ENCODE measurements around the gene INPPL1.

The INPPL1 gene

GRCh38 chr11:72220696-72221363, 3.7 kb upstream of the INPPL1 start:
- no peak for DNase-seq

DNA sequence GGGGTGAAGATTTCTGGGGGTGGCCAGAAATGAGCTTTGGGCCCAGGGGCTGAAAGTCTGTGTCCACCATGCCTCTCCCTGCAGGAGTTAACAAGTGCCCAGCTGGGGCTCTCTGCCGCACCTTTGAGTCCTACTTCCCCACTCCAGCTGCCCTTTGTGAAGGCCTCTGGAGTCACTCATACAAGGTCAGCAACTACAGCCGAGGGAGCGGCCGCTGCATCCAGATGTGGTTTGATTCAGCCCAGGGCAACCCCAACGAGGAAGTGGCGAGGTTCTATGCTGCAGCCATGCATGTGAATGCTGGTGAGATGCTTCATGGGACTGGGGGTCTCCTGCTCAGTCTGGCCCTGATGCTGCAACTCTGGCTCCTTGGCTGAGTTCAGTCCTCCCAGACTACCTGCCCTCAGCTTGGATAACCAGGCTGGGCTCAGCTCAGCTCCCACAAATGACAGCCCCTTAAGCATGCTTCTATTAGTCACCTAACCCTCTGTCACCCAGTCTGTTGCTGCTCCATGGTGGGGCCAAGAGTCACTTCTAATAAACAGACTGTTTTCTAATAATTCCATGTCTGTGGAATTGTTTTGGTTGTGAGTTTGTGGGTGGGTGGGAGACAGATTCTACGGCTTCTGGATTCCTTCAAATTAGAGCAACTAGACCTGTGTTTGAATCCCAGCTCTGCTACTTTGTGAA, 3.0 kb upstream of the INPPL1 start:
- no peak for DNase-seq

DNA sequence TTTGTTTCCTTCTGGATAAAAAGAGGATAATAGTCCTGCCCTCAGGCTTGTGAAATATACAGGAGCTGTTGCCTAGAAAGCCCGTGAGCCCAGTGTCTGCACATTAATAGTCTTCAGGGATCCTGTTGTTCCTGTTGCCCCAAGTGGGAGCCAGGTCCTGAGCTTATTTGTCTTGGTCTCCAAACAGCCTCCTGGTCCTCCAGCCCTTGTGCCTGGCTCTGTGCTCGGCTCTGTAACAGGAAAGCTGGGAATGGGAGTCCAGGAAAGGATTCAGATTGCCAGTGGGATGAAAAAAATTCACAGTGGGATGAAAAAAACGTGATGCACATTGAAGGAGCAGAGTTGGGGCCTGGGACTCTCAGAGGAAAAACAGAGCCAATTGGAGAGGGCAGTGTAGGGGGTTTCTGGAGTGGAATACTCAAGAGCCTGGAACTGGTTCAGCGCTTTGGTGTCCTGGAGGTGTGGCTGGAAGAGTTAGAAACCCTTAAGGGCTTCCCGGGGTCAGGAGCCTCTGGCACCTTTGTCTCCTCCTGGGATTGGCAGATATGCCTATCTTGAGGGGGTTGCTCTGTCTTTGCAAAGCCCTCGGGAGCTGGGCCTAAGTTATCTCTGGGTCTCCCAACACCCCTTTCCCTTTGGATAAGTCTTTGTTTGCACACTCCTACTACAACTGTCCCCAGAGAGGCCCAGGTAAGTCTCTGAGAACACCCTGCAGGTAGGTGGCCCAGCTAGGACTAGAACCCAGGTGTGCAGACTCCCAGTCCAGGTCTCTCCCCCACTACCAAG, 2.3 kb upstream of the INPPL1 start:
- peak; percentile 52 for DNase-seq

DNA sequence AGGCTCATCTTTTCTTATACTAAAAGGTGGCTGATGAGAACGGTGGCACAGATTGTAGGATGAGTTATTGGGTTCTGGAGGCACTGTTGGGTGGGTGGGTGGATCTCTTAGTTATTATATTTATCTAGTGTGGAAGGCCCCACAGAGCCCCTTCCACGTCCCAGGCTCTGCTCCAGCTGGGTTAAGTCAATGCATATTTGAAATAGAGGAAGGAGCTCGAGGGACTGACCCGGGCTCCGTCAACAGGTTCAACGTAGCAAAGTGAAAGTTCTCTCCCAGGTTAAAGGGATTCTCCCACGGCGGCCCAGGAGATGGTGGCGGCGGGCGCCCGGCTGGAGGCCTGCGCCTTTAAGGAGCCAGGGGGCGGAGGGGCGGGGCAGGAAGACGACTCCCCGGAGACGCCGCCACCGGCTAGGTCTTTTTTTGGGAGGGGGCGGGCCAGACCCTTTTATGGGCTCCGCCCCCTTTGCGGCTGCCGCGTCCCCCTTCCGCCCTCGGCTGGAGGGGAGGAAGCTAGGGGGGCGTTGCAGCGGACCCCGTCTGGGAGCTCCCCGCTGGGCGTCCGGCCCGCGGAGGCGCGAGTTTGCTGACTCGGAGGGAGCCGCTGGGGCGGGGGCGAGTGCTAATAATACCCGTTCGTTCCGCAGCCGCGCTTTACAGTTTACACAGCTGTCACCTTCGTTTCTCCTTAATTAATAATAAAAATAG, 1.5 kb upstream of the INPPL1 start:
- peak; percentile 98 for DNase-seq

DNA sequence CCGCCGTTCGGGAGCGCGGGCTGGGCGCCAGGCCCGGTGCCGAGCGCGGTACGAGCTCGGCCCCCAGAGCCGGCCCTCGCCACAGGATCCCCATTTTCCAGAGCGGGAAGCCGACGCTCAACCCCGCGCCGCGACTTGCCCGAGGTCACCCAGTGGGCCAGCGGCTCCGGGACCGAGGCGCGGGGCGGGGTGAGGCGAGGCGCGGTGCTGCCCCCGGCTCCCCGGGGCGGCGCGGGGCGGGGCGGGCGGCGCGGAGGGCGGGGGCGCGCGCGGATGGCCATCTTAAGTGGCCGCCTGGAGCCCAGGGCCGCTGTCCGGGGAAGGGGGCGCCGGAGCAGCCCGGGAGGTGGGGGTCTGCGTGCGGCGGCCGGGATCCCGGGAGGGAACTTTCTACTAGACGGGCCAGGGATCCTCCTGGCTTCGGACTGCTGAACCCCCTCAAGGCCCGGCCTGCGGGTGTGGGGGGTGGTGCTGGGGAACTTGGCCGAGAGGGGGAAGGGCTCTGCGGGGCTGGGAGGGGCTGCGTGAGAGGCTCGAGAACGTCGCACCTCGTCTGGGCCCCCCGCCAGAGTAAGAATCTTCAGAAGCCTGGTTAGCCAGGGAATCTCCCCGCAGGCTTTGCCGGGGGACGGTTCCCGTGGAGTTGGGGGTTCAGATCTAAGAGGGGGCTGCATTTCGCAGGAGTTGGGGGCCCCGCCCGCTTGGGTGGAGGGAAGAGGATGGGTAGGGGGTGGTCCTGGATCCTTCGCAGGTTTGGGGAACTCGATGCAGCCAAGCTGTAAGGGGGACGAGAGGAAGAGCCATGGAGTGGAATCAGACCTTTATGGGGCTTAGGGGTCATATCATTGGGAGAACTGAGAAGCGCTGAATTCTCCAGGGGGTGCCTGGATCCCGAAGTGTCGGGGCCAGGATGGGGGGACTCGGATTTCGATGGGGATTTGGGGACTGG, 678 bp upstream of the INPPL1 start:
- peak; percentile 74 for DNase-seq

DNA sequence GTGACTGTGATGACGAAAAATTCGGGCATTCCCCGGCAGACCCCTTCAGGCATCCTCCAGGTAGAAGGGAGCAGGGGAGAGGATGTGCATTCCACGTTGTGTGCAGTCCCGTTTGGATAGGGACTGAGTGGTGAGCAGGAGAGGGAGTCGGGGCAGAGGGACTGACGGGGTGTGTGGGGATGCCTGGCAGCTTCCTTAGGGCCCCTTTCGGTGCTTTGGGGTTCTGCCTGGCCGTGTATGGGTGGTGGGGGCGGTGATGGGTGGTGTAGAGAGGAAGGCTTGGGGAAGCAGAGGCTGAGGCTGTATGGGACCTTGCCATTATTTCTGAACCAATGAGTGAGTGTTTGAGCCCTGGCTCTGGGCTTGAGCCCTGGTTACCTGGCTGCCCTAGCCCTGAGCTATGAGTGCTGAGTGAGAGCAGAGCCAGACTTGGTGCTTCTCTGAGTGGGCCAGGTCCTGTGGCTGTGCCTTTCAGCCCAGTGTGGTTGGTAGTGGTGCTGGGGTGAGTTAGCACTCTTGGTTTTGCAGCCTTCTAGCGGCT, 914 bp downstream of the INPPL1 start:
- no peak for DNase-seq

DNA sequence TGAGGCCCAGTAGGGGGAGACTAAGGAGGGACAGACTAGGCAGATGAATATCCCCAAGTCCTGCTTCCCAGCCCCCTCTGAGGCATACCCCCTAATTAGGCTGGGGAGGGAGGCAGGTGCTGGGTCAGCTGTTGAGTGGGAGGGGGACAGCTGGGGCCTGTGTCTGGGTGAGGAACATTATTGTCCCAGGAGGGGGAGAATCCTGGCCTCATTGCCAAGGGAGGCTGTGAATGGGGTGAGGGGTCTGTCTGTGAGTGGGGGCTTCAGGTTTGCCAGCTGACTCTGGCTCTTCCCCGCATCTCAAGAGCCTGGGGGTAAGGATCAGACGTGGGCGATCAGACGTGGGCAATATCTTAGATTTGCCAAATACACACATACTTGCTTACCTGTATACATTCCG, 2.1 kb downstream of the INPPL1 start:
- DNase-seq, result peak; percentile 76

DNA sequence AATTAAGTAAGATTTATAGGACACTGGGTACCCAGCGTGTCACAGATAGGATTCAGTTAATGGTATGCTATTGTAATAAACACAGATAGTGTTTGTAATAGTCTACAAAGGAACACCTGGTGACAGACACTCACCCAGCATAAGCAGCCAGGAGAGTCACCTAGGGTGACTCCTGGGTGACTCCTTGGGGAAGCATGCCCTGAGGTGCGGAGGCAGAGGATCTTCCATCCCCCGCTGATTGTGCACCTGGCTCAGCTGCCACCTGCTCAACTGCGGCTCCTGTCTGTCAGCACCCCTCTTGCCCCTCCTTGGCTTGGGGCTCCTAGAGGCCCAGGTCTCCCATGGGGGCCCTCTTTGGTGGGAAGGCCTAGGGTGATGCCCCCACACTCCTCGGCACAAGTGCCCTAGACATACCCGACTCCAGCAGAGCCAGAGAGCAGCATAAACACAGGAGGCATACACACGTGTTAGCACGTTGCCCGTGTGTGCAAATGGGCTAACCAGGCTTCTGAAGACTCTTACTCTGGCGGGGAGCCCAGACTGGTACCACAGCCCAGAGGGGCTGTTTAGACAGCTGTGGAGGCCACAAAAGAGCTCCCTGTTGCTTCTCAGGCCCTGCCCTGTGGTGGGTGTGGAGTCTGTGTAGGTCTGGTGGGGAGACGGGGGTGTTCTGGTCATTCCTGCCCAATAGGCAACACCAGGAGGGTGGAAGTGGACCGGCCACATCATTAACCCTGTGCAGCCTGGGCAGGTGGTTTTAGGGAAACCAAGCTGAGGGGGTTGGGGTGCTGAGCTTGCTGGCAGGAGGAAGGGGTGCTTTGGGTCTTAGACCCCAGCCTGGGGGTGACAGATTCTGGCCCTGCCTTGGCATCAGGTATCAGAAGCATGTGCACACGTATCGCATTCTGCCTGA, 3.0 kb downstream of the INPPL1 start:
- peak; percentile 97 for DNase-seq

GRCh38 chr11:72228229-72228843, 3.8 kb downstream of the INPPL1 start:
- peak; percentile 44 for DNase-seq

DNA sequence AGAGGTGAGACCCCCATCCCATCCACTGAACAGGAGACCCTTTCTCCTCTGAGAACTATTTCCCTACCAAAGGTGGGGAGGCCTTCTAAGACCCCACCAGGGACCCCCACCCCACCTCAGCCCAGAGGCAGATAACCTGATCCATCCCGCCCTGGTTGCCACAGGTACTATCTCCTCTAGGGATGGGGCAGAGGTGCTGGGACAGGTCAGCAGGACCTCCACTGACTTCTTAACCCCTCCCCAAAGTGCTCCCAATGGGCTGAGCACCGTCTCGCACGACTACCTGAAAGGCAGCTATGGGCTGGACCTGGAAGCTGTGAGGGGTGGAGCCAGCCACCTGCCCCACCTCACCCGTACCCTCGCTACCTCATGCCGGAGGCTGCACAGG, 4.3 kb downstream of the INPPL1 start:
- no peak for DNase-seq

DNA sequence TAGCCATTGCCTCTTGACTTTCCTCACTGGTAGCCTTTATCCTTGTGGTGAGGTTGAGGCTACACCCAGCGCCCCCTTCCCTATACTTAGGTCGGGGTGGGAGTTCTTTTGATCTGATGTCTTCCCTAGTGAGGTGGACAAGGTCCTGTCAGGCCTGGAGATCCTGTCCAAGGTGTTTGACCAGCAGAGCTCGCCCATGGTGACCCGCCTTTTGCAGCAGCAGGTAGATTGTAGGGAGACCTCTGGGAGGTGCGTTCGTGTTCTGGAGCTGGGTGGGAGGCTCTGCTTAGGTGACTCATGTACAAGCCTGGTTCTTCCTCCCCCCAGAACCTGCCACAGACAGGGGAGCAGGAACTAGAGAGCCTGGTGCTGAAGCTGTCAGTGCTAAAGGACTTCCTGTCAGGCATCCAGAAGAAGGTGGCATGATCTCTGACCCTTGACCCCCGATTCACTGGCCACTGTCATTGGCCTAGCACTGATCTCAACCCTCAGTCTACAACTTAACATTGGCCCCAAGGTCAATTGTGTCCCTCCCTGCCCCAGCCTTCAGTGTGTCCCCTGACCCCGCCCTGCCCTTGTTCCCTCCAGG, 4.9 kb downstream of the INPPL1 start:
- DNase-seq, result no peak

DNA sequence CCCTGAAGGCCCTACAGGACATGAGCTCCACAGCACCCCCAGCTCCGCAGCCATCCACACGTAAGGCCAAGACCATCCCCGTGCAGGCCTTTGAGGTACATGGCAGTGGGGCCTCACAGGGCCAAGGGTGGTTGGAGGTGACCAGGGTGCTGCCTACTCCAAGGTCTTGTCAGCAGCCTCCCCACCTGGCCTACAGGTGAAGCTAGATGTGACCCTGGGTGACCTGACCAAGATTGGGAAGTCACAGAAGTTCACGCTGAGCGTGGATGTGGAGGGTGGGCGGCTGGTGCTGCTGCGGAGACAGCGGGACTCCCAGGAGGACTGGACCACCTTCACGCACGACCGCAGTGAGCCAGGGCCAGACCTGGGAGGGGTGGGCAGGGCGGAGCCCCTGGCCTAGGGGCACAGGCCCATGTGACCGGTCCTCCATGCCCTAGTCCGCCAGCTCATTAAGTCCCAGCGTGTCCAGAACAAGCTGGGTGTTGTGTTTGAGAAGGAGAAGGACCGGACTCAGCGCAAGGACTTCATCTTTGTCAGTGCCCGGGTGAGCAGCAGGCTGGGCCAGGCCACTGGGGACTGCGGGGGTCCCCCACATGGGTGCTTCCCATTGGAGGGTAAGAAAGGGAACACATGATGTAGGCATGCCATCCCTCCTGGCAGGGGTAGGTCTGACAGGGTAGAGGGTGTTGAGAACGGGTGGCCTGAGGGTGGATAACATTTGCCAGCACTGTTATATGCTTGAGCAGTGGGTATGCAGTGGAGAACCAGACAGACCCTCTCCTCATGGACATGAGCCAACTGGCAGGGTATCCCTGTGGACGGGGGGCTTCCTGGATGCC, 5.6 kb downstream of the INPPL1 start:
- DNase-seq, result no peak

GRCh38 chr11:72230764-72231365, 6.3 kb downstream of the INPPL1 start:
- no peak for DNase-seq

- DNase-seq, result no peak
Observed at GRCh38 chr11:72231396-72232259, 7.1 kb downstream of the INPPL1 start.

GRCh38 chr11:72232260-72233055, 7.9 kb downstream of the INPPL1 start:
- no peak for DNase-seq

DNA sequence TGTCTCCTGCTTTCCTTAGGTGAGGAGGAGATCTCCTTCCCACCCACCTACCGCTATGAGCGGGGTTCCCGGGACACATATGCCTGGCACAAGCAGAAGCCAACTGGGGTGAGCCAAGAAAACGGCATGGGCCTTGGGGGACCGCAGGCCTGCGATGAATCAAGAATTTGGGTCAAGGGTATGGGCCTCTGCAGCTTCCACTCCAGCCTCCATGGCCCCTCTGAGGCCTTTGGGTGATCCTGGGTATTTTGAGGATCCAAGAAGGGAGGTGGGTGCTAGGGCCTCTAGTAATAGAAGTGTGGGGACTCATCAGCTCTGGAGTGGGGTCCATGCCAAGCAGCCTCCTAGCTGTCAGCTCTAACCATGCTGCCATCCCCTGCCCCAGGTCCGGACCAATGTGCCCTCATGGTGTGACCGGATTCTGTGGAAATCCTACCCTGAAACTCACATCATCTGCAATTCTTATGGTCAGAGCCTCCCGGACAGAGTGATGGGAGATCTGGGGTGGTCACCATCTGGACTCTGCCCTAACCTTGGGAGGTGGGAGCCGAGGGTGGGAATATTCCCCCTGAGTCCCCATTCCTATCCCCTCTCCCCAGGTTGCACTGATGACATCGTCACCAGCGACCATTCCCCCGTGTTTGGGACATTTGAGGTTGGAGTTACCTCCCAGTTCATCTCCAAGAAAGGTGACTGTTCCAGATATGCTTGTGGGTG, 8.6 kb downstream of the INPPL1 start:
- no peak for DNase-seq
